Measurements from ENCODE around the gene RLBP1.
A peak's percentile ranks its signal among the peaks of the same experiment; 100 is the strongest.

RLBP1 gene

GRCh38 chr15:89217686-89218376 is 3.5 kb downstream of the RLBP1 start:
- no peak for DNase-seq (ENCODE audit: extremely low read depth, low read depth)
- TF ChIP-seq CTCF (IDR thresholded peaks at IDR 0.05; ENCODE audit: low read depth, low read length, missing control alignments) = no peak
- H3K4me3 ChIP-seq (replicated peaks; ENCODE audit: low read depth, low read length) = no peak overlapping the region

DNA sequence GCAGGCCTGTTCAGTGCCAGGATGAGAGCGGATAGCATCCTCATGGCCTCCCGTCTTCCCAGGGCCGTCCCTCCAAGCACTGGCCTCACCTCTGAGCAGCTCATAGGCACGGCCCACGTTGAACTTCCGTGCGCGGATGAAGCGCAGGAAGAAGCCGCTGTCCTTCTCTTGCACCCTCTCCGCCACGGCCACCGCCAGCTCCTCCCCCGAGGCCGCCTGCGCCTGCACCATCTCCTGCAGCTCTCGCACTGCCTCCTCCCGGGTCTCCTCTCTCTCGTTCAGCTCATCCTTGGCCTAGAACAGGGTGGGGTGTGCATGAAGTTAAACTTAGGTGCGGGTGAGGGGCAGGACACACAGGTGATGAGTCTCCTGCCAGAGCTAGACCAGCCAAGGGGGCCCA is 4.3 kb downstream of the RLBP1 start:
- no peak for TF ChIP-seq CTCF (IDR thresholded peaks at IDR 0.05; ENCODE audit: low read depth, low read length, missing control alignments)
- no peak for DNase-seq (ENCODE audit: extremely low read depth, low read depth)
- H3K4me3 ChIP-seq (replicated peaks; ENCODE audit: low read depth, low read length) = no peak overlapping the region

DNA sequence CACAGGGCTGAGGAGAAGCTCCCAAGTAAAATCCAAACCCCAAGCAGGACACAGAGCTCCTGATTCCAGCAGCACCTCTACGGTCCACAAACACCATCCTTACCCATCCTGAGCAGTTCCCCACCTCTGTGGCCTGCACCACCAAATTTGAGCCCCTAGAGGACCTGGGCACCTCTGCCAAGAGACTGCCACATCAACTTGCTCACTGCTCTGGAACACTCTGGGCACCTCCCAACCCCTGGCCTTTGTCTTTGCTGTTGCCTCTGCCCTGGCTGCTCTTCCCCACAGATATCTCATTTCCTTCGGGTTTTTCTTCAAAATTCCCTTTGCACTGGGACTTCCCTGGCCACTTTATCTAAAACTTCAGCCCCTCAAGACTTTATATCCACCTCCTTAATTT is 5.8 kb downstream of the RLBP1 start:
- H3K4me3 ChIP-seq (replicated peaks; ENCODE audit: low read depth, low read length) = no peak overlapping the region
- TF ChIP-seq CTCF (IDR thresholded peaks at IDR 0.05; ENCODE audit: low read depth, low read length, missing control alignments) = no peak
- DNase-seq (ENCODE audit: extremely low read depth, low read depth) = no peak

DNA sequence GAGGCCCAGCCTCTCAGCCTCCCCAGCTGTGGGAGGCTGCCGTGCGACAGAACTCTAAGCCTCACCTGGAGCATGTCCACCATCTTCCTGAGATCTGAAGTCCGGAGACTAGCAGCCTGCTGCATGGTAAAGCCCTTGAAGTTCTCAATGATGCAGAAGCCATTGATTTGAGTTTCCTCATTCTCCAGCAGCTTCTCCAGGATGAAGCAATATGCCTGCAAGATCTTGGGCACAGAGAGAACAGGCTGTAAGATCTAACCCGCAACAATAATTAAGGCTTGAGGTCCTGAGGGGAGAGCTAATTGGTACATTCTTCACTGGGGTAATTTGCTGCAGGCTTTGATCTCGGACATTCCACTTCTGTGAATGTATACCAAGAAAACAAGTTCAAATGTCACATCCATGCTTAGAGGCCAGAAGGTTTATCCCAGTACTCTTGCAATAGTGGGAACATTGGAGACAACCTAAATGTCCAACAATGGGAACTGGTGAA is 9.7 kb downstream of the RLBP1 start:
- H3K4me3 ChIP-seq (replicated peaks; ENCODE audit: low read depth, low read length) = no peak overlapping the region
- DNase-seq (ENCODE audit: extremely low read depth, low read depth) = no peak
- TF ChIP-seq CTCF (IDR thresholded peaks at IDR 0.05; ENCODE audit: low read depth, low read length, missing control alignments) = no peak

- H3K4me3 ChIP-seq (replicated peaks; ENCODE audit: low read depth, low read length) = no peak overlapping the region
- no peak for TF ChIP-seq CTCF (IDR thresholded peaks at IDR 0.05; ENCODE audit: low read depth, low read length, missing control alignments)
- DNase-seq (ENCODE audit: extremely low read depth, low read depth) = no peak
Observed at GRCh38 chr15:89209057-89209456, 12.3 kb downstream of the RLBP1 start.

DNA sequence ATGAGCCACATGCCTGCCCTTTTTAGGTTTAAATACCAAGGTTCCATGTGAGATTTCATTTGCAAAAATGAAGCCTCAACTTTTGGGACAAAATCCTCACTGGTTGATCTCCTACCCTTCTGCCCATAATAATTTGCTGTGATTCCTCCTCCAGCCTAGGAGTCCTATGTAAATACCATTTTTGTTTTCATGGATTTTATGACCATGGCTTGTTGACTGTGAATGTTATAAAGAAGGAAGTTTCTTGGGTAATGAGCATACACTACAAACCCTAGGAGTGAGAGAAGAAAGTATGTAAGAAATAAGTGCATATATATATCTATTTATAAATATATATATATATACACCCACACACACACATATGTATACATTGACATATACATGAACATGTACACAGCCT is 13.1 kb downstream of the RLBP1 start:
- TF ChIP-seq CTCF (IDR thresholded peaks at IDR 0.05; ENCODE audit: low read depth, low read length, missing control alignments) = no peak
- no peak overlapping the region for H3K4me3 ChIP-seq (replicated peaks; ENCODE audit: low read depth, low read length)
- DNase-seq (ENCODE audit: extremely low read depth, low read depth) = no peak

DNA sequence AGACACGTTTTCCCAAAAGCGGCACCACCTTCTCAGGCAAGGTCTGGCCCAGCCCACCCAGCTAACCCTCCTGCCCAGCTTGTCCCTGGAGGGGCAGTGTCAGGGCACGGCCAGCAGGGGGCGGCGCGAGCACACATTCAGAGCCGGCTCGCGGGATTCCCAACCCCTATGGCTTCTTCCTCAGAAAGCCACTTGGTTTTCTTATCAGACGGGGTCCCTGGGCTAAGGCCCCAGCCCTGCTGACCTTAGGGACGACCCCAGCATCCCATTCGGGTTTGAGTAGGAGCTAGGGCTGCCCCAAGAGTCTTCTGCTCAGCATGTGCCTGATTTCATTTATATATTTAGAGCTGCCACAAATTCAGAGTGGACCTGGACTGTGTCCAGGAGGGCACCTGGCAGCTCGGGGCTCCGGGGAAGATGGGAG is 14.5 kb downstream of the RLBP1 start:
- peak; percentile 24 for DNase-seq (ENCODE audit: extremely low read depth, low read depth)
- peak; percentile 97 for TF ChIP-seq CTCF (IDR thresholded peaks at IDR 0.05; ENCODE audit: low read depth, low read length, missing control alignments)
- no peak overlapping the region for H3K4me3 ChIP-seq (replicated peaks; ENCODE audit: low read depth, low read length)

Measured in HFF-Myc (cell line).